IPS-NIHi11 (cell line): ENCODE data around the gene ZNF385D.
A peak's percentile ranks its signal among the peaks of the same experiment; 100 is the strongest.

Experiments used
- DNase-seq: peaks from one replicate; pipeline ENCODE4 v3.0.0; 2012; ENCODE audit warnings: mixed read lengths, low spot score

Gene ZNF385D

DNA sequence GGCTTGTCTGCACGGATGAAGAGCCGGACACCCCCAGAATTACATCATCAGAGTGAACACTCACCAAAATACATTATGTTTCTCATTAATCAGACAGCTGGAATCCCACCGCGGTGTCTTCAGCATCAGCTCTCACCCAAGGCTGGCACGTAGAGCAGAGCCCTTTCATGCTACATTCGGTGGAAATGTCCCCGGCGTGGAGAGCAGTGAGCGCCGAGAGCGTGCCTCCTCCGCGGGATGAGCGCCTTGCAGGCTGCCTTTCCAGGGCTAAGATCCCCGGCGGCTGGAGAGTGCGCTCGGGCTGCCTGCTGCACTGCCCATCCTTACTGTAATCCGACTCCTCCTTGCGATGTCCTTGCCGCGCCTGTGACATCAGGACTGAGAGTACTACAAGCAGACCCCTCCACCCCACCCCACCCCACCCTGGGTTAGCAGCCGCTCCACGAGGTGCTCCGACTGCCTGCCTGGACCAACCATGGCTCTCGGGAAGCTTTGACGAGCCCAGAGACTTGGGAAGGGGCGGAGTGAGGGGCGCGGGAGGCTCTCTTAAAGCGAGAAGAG lies at the start of gene ZNF385D:
Gene ZNF385D (minus strand): TSS at position 380 of the 561 bp plus-strand sequence. CDS start 294 bp downstream, at position 86.
- peak; percentile 83 for DNase-seq

DNA sequence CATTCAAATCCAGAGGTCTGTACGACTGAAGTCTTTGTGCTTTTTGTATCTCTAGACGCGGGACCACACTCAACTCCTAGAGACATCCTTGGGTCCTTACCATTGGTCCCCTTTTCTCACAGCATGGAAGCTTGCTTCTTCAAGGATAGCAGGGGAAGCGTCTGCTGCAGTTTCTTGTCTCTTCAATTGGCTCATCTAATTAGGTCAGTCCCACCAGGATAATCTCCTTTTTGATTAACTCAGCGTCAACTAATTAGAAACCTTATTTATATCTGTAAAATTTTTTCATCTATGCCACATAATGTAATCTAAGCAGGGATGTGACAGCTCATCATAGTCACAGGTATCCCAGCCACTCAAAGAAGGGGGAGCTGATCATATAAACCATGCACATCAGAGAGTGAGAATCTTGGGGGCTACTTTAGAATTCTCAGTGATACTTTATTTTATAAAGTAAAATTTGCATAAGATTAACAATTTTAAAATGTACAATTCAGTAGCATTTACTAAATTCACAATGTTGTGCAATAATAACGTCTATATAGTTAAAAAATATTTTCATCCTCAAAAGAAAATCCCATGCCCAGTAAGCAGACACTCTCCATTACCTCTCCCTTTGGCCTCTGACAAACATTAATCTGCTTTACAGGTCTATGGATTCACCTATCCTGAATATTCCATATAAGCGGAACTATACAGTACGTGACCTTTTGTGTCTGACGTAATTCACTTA lies 47.5 kb upstream of the ZNF385D start:
- DNase-seq = no peak

GRCh38 chr3:21795921-21796320 lies 44.9 kb upstream of the ZNF385D start:
- DNase-seq = no peak

DNA sequence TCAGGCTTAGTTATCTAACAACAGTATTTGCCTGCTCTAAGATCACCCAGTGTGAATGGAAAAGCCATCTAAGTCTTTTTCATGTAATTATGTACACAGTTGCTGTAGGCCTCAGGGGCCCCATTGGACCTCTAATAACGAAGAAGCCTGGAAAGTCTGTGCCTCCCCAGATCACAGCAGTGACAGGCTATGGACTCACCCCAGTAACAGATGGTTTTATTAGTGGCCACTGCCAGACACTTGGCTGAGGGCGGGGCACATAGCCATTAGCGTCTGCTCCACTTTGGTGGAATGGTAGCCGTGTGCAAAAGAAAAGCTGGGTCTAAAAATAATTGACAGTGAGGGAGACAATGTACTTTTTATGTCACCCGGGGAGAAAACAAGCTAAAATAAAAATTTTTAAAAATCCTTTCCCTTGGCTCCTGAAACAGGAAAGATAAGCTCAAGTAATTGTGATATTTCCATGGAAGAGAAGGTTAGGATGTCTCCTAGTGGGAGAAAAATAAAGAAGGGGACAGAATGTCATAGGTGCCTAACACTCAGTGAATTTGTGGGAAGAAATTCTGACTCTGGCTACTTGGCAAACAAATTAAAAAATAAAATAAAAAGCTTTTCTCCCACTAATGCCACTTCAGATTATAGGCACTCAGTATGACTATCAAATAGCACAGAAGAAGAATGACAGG lies 44.3 kb upstream of the ZNF385D start:
- DNase-seq = no peak

DNA sequence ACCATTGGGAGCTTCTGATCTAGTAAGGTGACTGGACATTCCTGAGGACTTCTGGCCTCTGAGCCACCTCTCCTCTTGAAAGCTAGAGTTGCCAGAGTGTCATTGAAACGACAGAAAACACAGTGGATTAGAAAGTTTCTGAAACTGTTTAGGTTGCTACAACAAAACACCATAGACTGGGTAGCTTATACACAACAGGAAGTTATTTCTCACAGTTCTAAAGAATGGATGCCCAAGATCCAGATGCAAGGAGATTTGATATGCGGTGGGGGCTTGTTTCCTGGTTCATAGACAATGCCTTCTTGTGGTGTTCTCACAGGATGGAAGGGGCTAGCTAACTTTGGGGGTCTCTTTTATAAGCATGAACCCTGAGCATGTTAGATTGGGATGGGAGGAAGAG lies 43.3 kb upstream of the ZNF385D start:
- DNase-seq = no peak

DNA sequence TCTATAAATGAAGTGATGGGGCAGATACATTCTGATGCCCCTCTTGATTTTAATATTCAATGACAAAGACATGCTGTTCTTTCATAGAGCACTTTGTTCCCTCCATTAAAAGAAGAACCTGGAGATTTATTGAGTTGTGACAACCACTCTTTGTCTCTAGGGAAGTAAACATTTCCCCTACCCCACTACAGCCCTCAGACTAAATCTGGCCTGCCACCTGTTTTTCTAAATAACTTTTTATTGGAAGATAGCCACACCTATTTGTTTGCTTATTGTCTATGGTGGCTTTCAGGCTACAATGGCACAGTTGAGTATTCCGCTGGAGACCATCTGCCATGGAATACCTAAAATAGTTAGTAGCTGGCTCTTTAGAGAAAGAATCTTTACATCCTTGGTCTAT lies 41.2 kb upstream of the ZNF385D start:
- DNase-seq = no peak

- no peak for DNase-seq
Measured at GRCh38 chr3:21791356-21791755, 40.3 kb upstream of the ZNF385D start.

- no peak for DNase-seq
Measured at GRCh38 chr3:21790466-21790865, 39.5 kb upstream of the ZNF385D start.

- no peak for DNase-seq
Measured at GRCh38 chr3:21789730-21790129, 38.7 kb upstream of the ZNF385D start.

DNA sequence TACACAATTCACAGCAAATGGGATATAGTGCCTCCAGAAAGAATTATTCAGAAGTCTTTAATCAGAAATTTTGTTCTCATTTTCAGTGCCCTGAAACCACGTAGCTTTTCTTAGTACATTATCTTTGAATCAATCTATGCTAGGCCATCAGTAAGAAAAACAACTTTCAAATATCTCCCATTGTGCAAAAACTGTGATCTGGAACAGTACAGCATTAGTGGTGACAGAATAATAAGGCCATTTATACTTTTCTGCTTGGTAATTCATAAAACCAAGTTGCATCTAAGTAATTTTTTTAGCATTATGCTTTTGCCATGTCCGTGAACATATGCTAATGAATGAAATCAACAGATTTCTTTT lies 35.4 kb upstream of the ZNF385D start:
- no peak for DNase-seq

GRCh38 chr3:21785765-21786437 lies 34.9 kb upstream of the ZNF385D start:
- no peak for DNase-seq

DNA sequence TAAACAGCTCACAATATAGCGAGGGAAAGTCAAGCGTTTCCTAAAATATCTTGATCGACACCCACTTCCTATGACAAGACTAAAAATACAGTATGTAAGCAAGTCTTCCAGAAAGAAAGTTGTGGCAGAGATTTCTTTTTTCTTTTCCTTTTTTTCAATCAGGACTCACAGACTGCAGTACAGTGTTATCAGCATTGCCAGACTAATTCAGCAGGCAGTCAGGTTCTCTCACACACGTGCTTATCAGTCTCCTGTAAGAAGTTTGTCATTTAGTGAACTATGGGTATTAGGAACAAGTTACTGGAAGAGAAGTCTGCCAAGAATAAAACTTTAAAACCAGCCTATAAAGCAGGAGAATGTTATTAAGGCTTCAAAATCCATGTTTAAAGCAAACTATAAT lies 32.8 kb upstream of the ZNF385D start:
- DNase-seq = no peak

GRCh38 chr3:21781355-21781754 lies 30.3 kb upstream of the ZNF385D start:
- DNase-seq = no peak

DNA sequence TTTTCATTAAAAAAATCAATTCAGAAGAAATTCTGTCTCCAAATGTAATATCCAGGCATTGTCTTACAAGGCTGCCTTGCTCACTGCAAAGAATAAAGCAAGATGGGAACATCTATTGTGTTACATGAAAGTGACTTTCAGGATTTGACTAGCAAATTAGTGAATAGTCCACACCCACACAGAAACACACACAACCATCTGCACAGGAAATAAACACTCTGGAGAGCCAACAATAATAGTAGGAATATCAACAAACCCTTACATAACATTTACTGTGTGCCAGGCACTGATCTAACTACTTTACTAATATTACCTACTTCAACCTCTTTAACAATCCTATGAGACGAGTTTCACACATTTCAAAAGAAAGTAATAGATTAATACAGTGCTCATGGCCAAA lies 28.9 kb upstream of the ZNF385D start:
- DNase-seq = no peak

GRCh38 chr3:21778715-21779114 lies 27.7 kb upstream of the ZNF385D start:
- DNase-seq = no peak

DNA sequence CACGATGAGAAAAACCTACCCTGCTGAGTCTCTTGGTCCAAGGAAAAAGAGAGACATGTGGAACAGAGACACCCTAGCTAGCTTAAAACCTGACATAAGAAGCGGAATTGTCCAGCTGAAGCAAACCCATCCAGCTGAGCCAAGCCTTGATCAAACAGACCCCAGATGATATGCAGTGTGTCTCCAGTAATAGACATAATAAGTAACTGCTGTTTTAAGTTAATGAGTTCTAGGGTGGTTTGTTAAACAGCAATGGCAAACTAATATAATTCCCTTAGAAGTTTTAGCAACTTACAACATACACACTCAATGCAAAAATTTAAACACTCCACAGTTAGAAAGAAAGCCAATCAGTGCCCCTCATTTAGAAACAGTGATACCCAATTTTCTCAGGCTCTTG lies 26.8 kb upstream of the ZNF385D start:
- no peak for DNase-seq

GRCh38 chr3:21766002-21766401 lies 15.0 kb upstream of the ZNF385D start:
- no peak for DNase-seq

GRCh38 chr3:21755896-21756295 lies 4.9 kb upstream of the ZNF385D start:
- no peak for DNase-seq

- no peak for DNase-seq
Measured at GRCh38 chr3:21754839-21755238, 3.8 kb upstream of the ZNF385D start.

- peak; percentile 49 for DNase-seq
Measured at GRCh38 chr3:21752749-21753347, 1.8 kb upstream of the ZNF385D start.

GRCh38 chr3:21751886-21752285 lies 876 bp upstream of the ZNF385D start:
- no peak for DNase-seq

GRCh38 chr3:21750080-21750696 lies 822 bp downstream of the ZNF385D start:
- DNase-seq = no peak
